Tibial artery (tissue), 4 donors: ENCODE results near the gene ACP3.
"Not testable (repeated sequence)": the region's sequence is repeated elsewhere in the genome, so short reads cannot be mapped to it uniquely, and the experiment has no call there.

Source experiments
- DNase-seq, 2 donors: peaks; one replicate each; pipeline ENCODE4 v3.0.0-alpha.2; 2019
- H3K27ac ChIP-seq, 2 donors: fragments of 200-600 bp; sonication (generic) in 1 of 2; 1 replicate in 1 of 2; 2 replicates in 1 of 2; pipeline ENCODE4 v1.5.1; 2018 to 2019; ENCODE audit warnings: mild to moderate bottlenecking in 1 of 2
- H3K27me3 ChIP-seq, 2 donors: fragments of 200-600 bp; sonication (generic) in 1 of 2; one replicate each; pipeline versions ENCODE4 v1.5.1 to v1.6.0; 2016 to 2019
- H3K36me3 ChIP-seq, 3 donors: fragments of 200-600 bp; sonication (generic) in 2 of 3; one replicate each; pipeline ENCODE4 v1.5.1; 2016 to 2019; ENCODE audit warnings: mild to moderate bottlenecking in 2 of 3
- H3K4me1 ChIP-seq, 4 donors: fragments of 200-600 bp; sonication (generic) in 2 of 4; 1 replicate in 3 of 4; 2 replicates in 1 of 4; pipeline ENCODE4 v1.5.1; 2016 to 2019
- H3K4me3 ChIP-seq, 2 donors: fragments of 200-600 bp; sonication (generic) in 1 of 2; 1 replicate in 1 of 2; 2 replicates in 1 of 2; pipeline ENCODE4 v1.5.1; 2018 to 2019; ENCODE audit warnings: mild to moderate bottlenecking in 2 of 2
- H3K9me3 ChIP-seq, 3 donors: fragments of 200-600 bp; sonication (generic) in 1 of 3; one replicate each; pipeline ENCODE4 v1.5.1; 2016 to 2019
- intact Hi-C: fragments of 100-400 bp; cut with DNase I; formaldehyde crosslinking; loops from one replicate; pipeline ENCODE4 v1.15.0; 2023; ENCODE audit warnings: low total_unique reads
- TF ChIP-seq, protein P1 (sequence below), 2 experiments: fragments of 200-600 bp in 1 of 2; fragments of 450-650 bp in 1 of 2; IDR thresholded peaks; one replicate each; pipeline ENCODE4 v1.5.1; 2017 to 2019; ENCODE audit warnings: antibody characterized with exemption in 2 of 2, mild to moderate bottlenecking in 1 of 2, moderate library complexity in 1 of 2

The ACP3 gene

GRCh38 chr3:132288357-132288756, 28.9 kb upstream of the ACP3 start:
- DNase-seq = no peak
- TF ChIP-seq, protein P1, sequence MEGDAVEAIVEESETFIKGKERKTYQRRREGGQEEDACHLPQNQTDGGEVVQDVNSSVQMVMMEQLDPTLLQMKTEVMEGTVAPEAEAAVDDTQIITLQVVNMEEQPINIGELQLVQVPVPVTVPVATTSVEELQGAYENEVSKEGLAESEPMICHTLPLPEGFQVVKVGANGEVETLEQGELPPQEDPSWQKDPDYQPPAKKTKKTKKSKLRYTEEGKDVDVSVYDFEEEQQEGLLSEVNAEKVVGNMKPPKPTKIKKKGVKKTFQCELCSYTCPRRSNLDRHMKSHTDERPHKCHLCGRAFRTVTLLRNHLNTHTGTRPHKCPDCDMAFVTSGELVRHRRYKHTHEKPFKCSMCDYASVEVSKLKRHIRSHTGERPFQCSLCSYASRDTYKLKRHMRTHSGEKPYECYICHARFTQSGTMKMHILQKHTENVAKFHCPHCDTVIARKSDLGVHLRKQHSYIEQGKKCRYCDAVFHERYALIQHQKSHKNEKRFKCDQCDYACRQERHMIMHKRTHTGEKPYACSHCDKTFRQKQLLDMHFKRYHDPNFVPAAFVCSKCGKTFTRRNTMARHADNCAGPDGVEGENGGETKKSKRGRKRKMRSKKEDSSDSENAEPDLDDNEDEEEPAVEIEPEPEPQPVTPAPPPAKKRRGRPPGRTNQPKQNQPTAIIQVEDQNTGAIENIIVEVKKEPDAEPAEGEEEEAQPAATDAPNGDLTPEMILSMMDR (IDR thresholded peaks at IDR 0.05) = no peak
- Histone ChIP-seq H3K27ac (no peak overlapping the region), H3K36me3 (no peaks in the 10 kb centered on the region), H3K9me3 (peaks cover 0 to 8% (median 6%) of the 10 kb centered on the region in 3 donors), H3K4me3 (no peak overlapping the region), H3K4me1 (no peaks in the 10 kb centered on the region), H3K27me3 (no peaks in the 10 kb centered on the region)
- intact Hi-C loops = no loop called here

GRCh38 chr3:132289316-132289715, 27.9 kb upstream of the ACP3 start:
- H3K4me3 ChIP-seq = no peak overlapping the region
- no peaks in the 10 kb centered on the region for H3K27me3 ChIP-seq
- H3K9me3 ChIP-seq = peaks cover 0 to 8% (median 6%) of the 10 kb centered on the region in 3 donors
- no peak for DNase-seq
- no peak overlapping the region for H3K27ac ChIP-seq
- intact Hi-C loops = no loop called here
- no peaks in the 10 kb centered on the region for H3K36me3 ChIP-seq
- TF ChIP-seq, protein P1 (IDR thresholded peaks at IDR 0.05) = no peak
- H3K4me1 ChIP-seq = no peaks in the 10 kb centered on the region

DNA sequence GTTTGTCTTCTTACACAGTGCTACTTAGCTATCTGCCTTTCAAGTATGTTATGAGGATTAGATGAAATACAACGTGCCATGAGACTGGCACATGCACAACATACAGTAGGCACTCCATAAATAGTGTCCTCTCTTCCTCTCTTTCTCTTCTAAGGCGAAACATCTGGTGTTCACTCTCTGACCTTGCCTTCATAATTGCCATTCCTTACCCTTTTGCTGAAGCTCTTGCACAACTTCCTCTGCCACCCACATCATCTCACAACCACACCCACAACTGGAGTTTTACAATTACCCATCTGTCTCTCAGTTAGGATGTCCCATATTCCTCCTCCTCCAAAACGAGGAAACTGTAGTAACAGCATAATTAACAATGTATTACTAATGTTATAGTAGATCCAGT, 26.4 kb upstream of the ACP3 start:
- H3K27ac ChIP-seq = no peak overlapping the region
- TF ChIP-seq, protein P1 (IDR thresholded peaks at IDR 0.05) = no peak
- intact Hi-C loops = no loop called here
- H3K36me3 ChIP-seq = no peaks in the 10 kb centered on the region
- H3K4me1 ChIP-seq = no peaks in the 10 kb centered on the region
- H3K27me3 ChIP-seq = no peaks in the 10 kb centered on the region
- H3K9me3 ChIP-seq = peaks cover 0 to 8% (median 6%) of the 10 kb centered on the region in 3 donors
- no peak overlapping the region for H3K4me3 ChIP-seq
- peak in 1 of 2 donors; percentile 36 for DNase-seq

DNA sequence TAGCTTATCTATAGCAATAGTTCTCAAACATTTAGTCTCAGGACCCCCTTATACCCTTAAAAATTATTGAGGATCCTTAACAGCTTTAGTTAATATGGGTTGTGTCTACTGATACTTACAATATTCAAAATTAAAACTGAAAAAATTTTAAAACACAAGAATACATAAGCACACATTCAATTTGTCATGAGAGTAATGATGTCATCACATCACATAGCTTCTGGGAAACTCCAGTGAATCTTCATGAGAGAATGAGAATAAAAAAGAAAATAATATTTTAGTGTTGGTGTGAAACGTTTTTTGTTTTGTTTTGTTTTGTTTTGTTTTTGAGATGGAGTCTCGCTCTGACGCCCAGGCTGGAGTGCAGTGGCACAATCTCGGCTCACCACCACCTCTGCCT, 25.2 kb upstream of the ACP3 start:
- Histone ChIP-seq H3K9me3 (peaks cover 0 to 8% (median 6%) of the 10 kb centered on the region in 3 donors), H3K36me3 (no peaks in the 10 kb centered on the region), H3K4me1 (no peaks in the 10 kb centered on the region), H3K27ac (no peak overlapping the region), H3K27me3 (no peaks in the 10 kb centered on the region), H3K4me3 (no peak overlapping the region)
- intact Hi-C loops = no loop called here
- DNase-seq = no peak
- TF ChIP-seq, protein P1 (IDR thresholded peaks at IDR 0.05) = no peak

GRCh38 chr3:132293251-132293650, 24.0 kb upstream of the ACP3 start:
- peaks cover 0 to 2% (median 0%) of the 10 kb centered on the region in 3 donors for H3K9me3 ChIP-seq
- no peaks in the 10 kb centered on the region for H3K27me3 ChIP-seq
- no peak for DNase-seq
- H3K27ac ChIP-seq = no peak overlapping the region
- TF ChIP-seq, protein P1 (IDR thresholded peaks at IDR 0.05) = no peak
- intact Hi-C loops = no loop called here
- H3K4me3 ChIP-seq = no peak overlapping the region
- H3K4me1 ChIP-seq = no peaks in the 10 kb centered on the region
- no peaks in the 10 kb centered on the region for H3K36me3 ChIP-seq

- H3K4me1 ChIP-seq = no peaks in the 10 kb centered on the region
- TF ChIP-seq, protein P1 (IDR thresholded peaks at IDR 0.05) = no peak
- no peak for DNase-seq
- H3K4me3 ChIP-seq = no peak overlapping the region
- H3K9me3 ChIP-seq = no peaks in the 10 kb centered on the region
- no peak overlapping the region for H3K27ac ChIP-seq
- H3K36me3 ChIP-seq = no peaks in the 10 kb centered on the region
- no peaks in the 10 kb centered on the region for H3K27me3 ChIP-seq
- intact Hi-C loops = no loop called here
These were observed 22.3 kb upstream of the ACP3 start for GRCh38 chr3:132294906-132295305.

DNA sequence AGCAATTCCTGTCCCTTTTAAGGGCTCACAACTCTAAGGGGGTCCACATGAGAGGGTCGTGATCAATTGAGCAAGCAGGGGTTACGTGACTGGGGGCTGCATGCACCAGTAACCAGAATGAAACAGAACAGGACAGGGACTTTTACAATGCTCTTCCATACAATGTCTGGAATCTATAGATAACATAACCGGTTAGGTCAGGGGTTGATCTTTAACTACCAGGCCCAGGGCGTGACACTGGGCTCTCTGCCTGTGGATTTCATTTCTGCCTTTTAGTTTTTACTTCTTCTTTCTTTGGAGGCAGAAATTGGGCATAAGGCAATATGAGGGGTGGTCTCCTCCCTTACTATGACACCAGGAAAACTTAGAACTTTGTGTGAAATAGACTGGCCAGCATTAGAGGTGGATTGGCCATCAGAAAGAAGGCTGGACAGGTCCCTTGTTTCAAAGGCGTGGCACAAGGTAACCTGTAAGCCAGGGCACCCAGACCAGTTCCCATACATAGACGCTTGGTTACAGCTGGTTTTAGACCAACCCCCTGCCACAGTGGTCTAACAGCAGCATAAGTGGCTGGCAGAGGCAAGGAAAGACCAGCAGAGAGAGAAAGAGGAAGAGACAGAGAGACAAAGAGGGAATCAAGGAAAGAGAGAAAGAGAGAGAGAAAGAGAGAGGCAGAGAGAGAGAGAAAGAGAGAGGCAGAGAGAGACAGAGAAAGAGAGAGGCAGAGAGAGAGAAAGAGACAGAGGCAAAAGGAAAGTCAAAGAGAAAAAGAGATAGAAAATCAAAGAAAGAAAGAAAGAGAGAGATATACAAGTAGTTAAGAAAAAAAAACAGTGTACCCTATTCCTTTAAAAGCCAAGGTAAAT, 13.6 kb upstream of the ACP3 start:
- H3K9me3 ChIP-seq, intact Hi-C loops, H3K4me1 ChIP-seq, H3K27ac ChIP-seq, H3K27me3 ChIP-seq, DNase-seq, H3K4me3 ChIP-seq, H3K36me3 ChIP-seq: not testable (repeated sequence)

- H3K4me3 ChIP-seq, H3K27ac ChIP-seq, intact Hi-C loops, H3K9me3 ChIP-seq, H3K36me3 ChIP-seq, H3K4me1 ChIP-seq, H3K27me3 ChIP-seq, DNase-seq: not testable (repeated sequence)
These were observed 12.9 kb upstream of the ACP3 start for GRCh38 chr3:132304351-132304750.
